ENCODE measurements around the gene INTS11.

GRCh38 chr1:1325288-1326074 is 1.0 kb upstream of the INTS11 start:
- TF ChIP-seq CTCF (IDR thresholded peaks at IDR 0.05; ENCODE audit: control extremely low read depth in 1 of 3, insufficient read depth in 1 of 3, low read depth in 1 of 3, low read length in 3 of 3) (no peak), SIX5 (IDR thresholded peaks at IDR 0.05; ENCODE audit: low read depth, low read length) (no peak), EZH2 (IDR thresholded peaks at IDR 0.05; ENCODE audit: low read depth, low read length, severe bottlenecking) (no peak), BRCA1 (IDR thresholded peaks at IDR 0.05; ENCODE audit: low read depth, low read length) (no peak), TAF1 (IDR thresholded peaks at IDR 0.05; ENCODE audit: low read depth, low read length) (no peak), POLR2AphosphoS5 (IDR thresholded peaks at IDR 0.05; ENCODE audit: low read depth, low read length) (no peak), GABPA (IDR thresholded peaks at IDR 0.05; ENCODE audit: borderline replicate concordance, insufficient read depth, low read length) (no peak), RAD21 (IDR thresholded peaks at IDR 0.05 in 1 of 2, conservative IDR thresholded peaks at IDR 0.05 in 1 of 2; ENCODE audit: low read depth in 2 of 2, low read length in 2 of 2) (no peak)

Measured in H1 (cell line).